GM19452 (cell line): ENCODE results near the gene H1-8.
"Not testable (repeated sequence)": the region's sequence is repeated elsewhere in the genome, so short reads cannot be mapped to it uniquely, and the experiment has no call there.

ENCODE experiments used
- ATAC-seq: cut with Tn5 transposase; IDR thresholded peaks from one replicate; pipeline ENCODE4 v1.9.1; 2021; ENCODE audit not compliant: unreplicated experiment

Gene H1-8, protein sequence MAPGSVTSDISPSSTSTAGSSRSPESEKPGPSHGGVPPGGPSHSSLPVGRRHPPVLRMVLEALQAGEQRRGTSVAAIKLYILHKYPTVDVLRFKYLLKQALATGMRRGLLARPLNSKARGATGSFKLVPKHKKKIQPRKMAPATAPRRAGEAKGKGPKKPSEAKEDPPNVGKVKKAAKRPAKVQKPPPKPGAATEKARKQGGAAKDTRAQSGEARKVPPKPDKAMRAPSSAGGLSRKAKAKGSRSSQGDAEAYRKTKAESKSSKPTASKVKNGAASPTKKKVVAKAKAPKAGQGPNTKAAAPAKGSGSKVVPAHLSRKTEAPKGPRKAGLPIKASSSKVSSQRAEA

GRCh38 chr3:129543156-129543790, at the start of gene H1-8:
TSS of gene H1-8 (plus strand) at chr3:129543175. CDS start at chr3:129543219, 44 bp downstream.
- no peak for ATAC-seq

DNA sequence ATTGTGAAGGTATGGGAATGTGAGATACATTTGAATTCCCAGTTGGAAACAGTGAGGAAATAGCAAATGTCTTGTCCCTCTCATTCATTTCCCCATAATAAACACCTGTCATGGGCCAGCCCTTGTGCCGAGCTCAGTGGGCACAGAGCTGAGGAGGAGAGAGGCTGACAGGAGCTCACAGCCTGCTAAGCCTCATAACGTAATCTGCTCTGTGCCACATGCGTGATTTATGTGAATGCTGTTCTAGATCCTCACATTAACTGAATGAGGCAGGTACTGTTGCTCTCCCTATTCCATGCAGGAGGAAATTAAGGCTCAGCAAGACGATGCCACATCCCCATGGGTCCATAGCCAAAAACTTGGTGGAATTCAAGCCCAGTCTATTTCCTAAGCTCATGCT, 49.8 kb upstream of the H1-8 start:
- ATAC-seq: no peak

- ATAC-seq: not testable (repeated sequence)
These were observed 48.5 kb upstream of the H1-8 start for GRCh38 chr3:129494499-129494898.

DNA sequence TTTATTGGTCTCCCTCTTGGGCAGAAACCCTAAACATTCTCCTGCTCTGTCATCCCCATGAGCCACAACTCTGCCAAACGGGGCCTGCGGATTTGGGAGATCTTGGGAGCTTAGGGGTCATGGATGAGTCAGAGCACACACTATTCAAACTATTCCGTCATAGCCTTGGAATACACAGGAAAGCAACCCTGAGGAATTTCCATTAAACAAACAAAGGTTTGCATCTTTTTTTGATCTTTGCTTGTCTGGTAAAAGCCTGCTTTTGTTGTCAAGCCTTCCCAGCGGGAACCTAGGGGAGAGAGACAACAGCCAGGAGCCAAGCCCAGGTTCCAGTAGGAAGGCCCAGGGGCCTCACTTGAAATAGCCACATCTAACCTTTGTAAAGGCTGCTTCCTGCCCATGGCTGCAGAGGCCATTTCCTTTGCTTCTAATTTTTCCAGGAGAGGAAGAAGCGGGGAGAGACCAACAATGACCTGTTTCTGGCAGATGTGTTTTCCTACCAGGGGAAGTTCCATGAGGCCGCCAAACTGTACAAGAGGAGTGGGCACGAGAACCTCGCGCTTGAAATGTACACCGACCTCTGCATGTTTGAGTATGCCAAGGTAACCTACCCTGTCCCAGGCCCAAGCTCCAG, 47.9 kb upstream of the H1-8 start:
- not testable (repeated sequence) for ATAC-seq

- not testable (repeated sequence) for ATAC-seq
These were observed 45.1 kb upstream of the H1-8 start for GRCh38 chr3:129497876-129498275.

DNA sequence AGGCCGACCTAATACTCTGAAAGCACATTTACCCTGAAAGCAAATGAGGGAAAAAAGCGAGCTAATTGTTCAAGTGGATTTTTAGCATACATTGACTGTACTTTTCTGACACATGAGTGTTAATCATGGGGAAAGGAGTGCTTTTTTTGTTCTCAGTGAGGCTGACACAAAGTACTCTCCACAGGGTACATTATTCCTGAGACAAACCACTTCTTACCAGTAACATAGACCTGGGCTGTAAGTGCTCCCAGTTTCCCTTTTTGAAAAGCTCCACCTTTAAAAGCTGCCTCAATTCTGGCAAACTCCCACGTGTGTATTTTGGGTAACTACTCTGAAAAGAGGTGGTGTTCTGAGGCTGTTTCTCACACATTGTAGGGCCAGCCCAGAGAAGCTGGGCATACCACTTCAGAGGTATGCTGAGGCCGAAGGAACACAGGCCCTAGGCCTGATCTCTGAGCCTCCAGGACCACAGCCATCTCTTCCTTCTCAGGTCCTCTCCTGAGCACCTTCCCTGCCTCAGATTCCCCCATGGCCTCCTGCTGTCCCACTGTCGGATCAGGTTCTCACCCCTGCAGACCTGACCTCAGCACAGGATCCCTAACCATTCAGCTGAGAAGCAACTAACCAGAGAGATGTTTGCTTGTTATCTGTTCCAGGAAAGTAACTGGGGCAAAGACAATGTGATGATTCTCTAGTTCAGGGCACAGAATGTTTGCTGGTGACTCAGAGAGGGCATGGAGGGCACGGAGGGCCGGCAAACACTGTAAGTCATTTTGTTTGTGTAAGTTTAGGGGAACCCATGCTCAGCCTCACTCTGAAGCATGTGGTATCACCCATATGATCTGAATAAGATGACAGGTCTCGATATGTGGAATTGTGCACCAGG, 44.1 kb upstream of the H1-8 start:
- not testable (repeated sequence) for ATAC-seq

DNA sequence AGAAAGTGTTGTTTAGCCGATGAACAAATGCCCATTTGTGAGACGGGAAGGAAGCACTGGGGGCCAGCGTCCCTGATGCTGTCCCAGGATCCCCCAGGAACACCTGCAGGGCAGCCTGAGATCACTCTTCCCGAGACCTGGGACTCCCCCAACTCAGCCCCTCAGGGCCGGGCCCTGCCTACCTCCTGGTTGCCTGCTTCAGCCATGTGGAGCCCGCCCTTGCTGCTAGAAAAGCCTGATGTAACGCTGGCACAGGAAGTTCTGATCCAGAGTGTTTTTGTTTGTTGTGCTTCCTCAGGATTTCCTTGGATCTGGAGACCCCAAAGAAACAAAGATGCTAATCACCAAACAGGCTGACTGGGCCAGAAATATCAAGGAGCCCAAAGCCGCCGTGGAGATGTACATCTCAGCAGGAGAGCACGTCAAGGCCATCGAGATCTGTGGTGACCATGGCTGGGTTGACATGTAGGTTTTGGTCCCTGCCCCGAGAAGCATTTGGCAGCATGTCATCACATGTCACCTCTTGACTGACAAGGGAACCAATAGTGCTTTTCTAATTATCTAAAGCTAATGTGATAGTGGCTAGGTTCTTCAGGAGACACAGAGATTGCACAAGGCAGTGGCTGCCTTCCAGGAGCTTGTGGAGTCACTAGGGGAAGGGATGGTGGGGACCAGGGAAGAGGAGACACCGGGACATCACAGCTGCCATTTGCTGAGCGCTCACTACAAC, 43.2 kb upstream of the H1-8 start:
- ATAC-seq: not testable (repeated sequence)

DNA sequence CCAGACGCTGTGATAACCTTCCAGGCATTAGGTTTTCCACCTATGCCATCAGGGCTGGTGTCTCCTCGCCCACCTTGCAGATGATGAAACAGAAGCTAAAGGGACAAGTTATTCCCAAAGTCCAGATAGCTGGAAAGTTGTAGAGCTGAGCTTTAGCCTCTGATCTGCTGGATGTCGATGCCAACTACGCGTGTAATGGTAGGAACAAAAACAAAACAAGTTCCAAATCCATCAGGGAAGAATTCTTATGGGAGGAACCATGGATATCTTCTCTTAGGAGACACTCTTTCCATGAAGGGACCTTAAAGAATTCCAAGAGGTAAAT, 42.7 kb upstream of the H1-8 start:
- ATAC-seq: no peak

GRCh38 chr3:129501630-129502029, 41.3 kb upstream of the H1-8 start:
- ATAC-seq: no peak

- ATAC-seq: no peak
These were observed 40.1 kb upstream of the H1-8 start for GRCh38 chr3:129502641-129503408.

GRCh38 chr3:129503471-129504291, 39.3 kb upstream of the H1-8 start:
- no peak for ATAC-seq

GRCh38 chr3:129504471-129505100, 38.4 kb upstream of the H1-8 start:
- no peak for ATAC-seq

- ATAC-seq: no peak
These were observed 37.6 kb upstream of the H1-8 start for GRCh38 chr3:129505341-129505740.

DNA sequence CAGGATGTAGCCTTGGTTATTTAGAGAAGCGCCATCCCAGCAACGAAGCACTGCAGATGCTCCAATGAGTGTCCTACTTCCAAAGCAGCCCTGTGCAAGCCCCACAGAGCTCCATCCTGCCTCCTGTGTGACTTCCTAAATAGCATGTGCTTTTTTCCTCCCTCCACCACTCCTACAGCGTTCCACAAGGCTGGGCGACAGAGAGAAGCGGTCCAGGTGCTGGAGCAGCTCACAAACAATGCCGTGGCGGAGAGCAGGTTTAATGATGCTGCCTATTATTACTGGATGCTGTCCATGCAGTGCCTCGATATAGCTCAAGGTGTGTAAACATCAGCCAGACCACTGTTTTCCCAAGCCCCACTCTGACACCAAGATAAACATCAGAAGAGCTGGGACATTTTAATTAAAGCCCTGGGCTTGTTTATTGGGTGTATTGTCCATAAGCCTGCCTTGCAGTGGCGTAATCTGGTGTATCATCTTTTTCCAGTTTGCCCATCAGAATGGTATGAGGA, 36.7 kb upstream of the H1-8 start:
- no peak for ATAC-seq

- ATAC-seq: no peak
These were observed 35.7 kb upstream of the H1-8 start for GRCh38 chr3:129507181-129507831.

- ATAC-seq: no peak
These were observed 30.4 kb upstream of the H1-8 start for GRCh38 chr3:129512595-129512994.

GRCh38 chr3:129513705-129514104, 29.3 kb upstream of the H1-8 start:
- no peak for ATAC-seq

GRCh38 chr3:129514110-129514509, 28.9 kb upstream of the H1-8 start:
- ATAC-seq: no peak
